ENCODE measurements around the gene MIB2.

DNA sequence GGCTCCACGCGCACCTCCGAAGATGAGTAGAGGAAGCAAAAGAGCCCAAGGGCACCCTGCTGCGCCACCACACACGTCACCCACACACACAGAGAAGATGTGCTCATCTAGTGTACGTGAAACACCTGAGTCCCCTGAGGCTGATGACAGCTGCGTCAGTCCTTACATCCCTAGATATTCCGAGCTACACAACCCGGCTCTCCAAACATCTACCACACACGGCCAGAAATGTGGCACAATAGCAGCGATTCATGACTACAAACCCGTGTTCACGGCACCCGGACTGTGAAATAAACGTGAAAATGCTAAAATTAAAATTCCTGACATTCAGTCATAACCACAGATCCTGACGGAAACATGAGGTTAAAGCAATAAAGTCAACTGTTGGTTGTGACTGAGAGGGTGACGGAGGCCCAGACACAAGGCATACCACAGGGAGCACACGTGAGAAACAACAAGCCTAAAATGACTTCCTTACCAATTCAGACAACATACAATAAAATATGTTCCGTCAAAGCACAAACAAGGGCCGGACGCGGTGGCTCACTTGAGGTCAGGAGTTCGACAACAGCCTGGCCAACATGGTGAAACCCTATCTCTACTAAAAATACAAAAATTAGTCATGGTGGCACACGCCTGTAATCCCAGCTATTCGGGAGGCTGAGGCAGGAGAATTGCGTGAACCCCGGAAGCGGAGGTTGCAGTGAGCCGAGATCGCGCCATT is 48.0 kb upstream of the MIB2 start:
- TF ChIP-seq, protein P1, sequence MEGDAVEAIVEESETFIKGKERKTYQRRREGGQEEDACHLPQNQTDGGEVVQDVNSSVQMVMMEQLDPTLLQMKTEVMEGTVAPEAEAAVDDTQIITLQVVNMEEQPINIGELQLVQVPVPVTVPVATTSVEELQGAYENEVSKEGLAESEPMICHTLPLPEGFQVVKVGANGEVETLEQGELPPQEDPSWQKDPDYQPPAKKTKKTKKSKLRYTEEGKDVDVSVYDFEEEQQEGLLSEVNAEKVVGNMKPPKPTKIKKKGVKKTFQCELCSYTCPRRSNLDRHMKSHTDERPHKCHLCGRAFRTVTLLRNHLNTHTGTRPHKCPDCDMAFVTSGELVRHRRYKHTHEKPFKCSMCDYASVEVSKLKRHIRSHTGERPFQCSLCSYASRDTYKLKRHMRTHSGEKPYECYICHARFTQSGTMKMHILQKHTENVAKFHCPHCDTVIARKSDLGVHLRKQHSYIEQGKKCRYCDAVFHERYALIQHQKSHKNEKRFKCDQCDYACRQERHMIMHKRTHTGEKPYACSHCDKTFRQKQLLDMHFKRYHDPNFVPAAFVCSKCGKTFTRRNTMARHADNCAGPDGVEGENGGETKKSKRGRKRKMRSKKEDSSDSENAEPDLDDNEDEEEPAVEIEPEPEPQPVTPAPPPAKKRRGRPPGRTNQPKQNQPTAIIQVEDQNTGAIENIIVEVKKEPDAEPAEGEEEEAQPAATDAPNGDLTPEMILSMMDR (IDR thresholded peaks at IDR 0.05), result no peak
- TF ChIP-seq POLR2A (IDR thresholded peaks at IDR 0.05), result no peak

All from esophagus squamous epithelium (tissue), 4 donors.